Osteoblast (primary cell): ENCODE results near the gene MBD3L2B. TPM values are rescaled to one million over a fixed set of nuclear protein-coding genes. Genes with fewer than 3 reads are reported as not detected.

ENCODE experiments used
- DNase-seq: peaks from one replicate; pipeline ENCODE4 v3.0.0; 2011; ENCODE audit warnings: low spot score, mixed read lengths; ENCODE audit not compliant: insufficient read length; ENCODE audit errors: missing footprints
- H2AFZ ChIP-seq: 2 replicates; pipeline ENCODE4 v1.6.0; 2011; ENCODE audit warnings: mild to moderate bottlenecking, low read length
- H3K27ac ChIP-seq: 2 replicates; pipeline ENCODE4 v1.5.1; 2011; ENCODE audit warnings: mild to moderate bottlenecking, low read depth, low read length, moderate library complexity
- H3K27me3 ChIP-seq: 2 replicates; pipeline ENCODE4 v1.6.0; 2012; ENCODE audit warnings: mild to moderate bottlenecking, control low read depth, inconsistent platforms, low read length, moderate library complexity; ENCODE audit not compliant: insufficient read depth
- H3K36me3 ChIP-seq: 2 replicates; pipeline ENCODE4 v1.5.1; 2011; ENCODE audit warnings: mild to moderate bottlenecking, low read length, control low read depth, moderate library complexity; ENCODE audit not compliant: insufficient read depth
- H3K4me1 ChIP-seq: 2 replicates; pipeline ENCODE4 v1.5.1; 2011; ENCODE audit warnings: mild to moderate bottlenecking, low read length, control low read depth, moderate library complexity; ENCODE audit not compliant: insufficient read depth
- H3K4me2 ChIP-seq: 2 replicates; pipeline ENCODE4 v1.6.0; 2011; ENCODE audit warnings: mild to moderate bottlenecking, low read length; ENCODE audit not compliant: insufficient read depth
- H3K4me3 ChIP-seq: fragments of 200-600 bp; sonication (generic); 3 replicates; pipeline ENCODE4 v1.5.1; 2012; ENCODE audit warnings: mild to moderate bottlenecking, low read length, inconsistent platforms; ENCODE audit not compliant: insufficient read depth
- H3K79me2 ChIP-seq: 2 replicates; pipeline ENCODE4 v1.6.0; 2012; ENCODE audit warnings: mild to moderate bottlenecking, low read length, control low read depth, inconsistent platforms; ENCODE audit not compliant: insufficient read depth
- H3K9me3 ChIP-seq: 2 replicates; pipeline ENCODE4 v1.5.1; 2011; ENCODE audit warnings: low read depth, low read length, control low read depth
- H4K20me1 ChIP-seq: 2 replicates; pipeline ENCODE4 v1.6.0; 2012; ENCODE audit warnings: mild to moderate bottlenecking, low read length, control low read depth; ENCODE audit not compliant: insufficient read depth
- CTCF ChIP-seq: IDR thresholded peaks from 2 replicates; pipeline ENCODE4 v1.5.1; 2011; ENCODE audit warnings: mild to moderate bottlenecking, low read depth, low read length, moderate library complexity; ENCODE audit errors: extremely low read depth
- total RNA-seq: library from RNA; depleted of rRNA; stranded (reverse); fragments of >200 nt; gene quantifications from 2 replicates; pipeline ENCODE4 v1.2.3, GENCODE V29; 2012

Gene MBD3L2B
- total RNA-seq, 1 donor, result not detected

- Histone ChIP-seq H3K36me3 (no peaks in the 10 kb centered on the region), H3K79me2 (no peaks in the 10 kb centered on the region), H3K9me3 (peaks cover 4% of the 10 kb centered on the region), H3K4me2 (no peak overlapping the region), H4K20me1 (no peaks in the 10 kb centered on the region), H3K27me3 (no peaks in the 10 kb centered on the region), H2AFZ (no peak overlapping the region), H3K4me3 (no peak overlapping the region), H3K27ac (no peak overlapping the region), H3K4me1 (no peaks in the 10 kb centered on the region)
- no peak for TF ChIP-seq CTCF
- no peak for DNase-seq
Observed at GRCh38 chr19:6979399-6979798, 41.8 kb downstream of the MBD3L2B start.

- no peak overlapping the region for H3K27ac ChIP-seq
- no peak for TF ChIP-seq CTCF
- no peak overlapping the region for H3K4me3 ChIP-seq
- no peak overlapping the region for H2AFZ ChIP-seq
- H3K4me2 ChIP-seq, result no peak overlapping the region
- DNase-seq, result no peak
- H4K20me1 ChIP-seq, result no peaks in the 10 kb centered on the region
- H3K9me3 ChIP-seq, result peaks cover 4% of the 10 kb centered on the region
- no peaks in the 10 kb centered on the region for H3K27me3 ChIP-seq
- H3K79me2 ChIP-seq, result no peaks in the 10 kb centered on the region
- H3K4me1 ChIP-seq, result no peaks in the 10 kb centered on the region
- H3K36me3 ChIP-seq, result no peaks in the 10 kb centered on the region
Observed at GRCh38 chr19:6976197-6976596, 45.0 kb downstream of the MBD3L2B start.

- Histone ChIP-seq H3K27ac (no peak overlapping the region), H3K4me2 (no peak overlapping the region), H3K9me3 (no peaks in the 10 kb centered on the region), H3K4me1 (no peaks in the 10 kb centered on the region), H3K79me2 (no peaks in the 10 kb centered on the region), H3K36me3 (no peaks in the 10 kb centered on the region), H3K27me3 (no peaks in the 10 kb centered on the region), H4K20me1 (no peaks in the 10 kb centered on the region), H3K4me3 (no peak overlapping the region), H2AFZ (no peak overlapping the region)
- no peak for TF ChIP-seq CTCF
- peak; percentile 19 for DNase-seq
Observed at GRCh38 chr19:6971366-6971765, 49.9 kb downstream of the MBD3L2B start.

GRCh38 chr19:6970443-6970842, 50.8 kb downstream of the MBD3L2B start:
- no peaks in the 10 kb centered on the region for H3K36me3 ChIP-seq
- no peaks in the 10 kb centered on the region for H4K20me1 ChIP-seq
- no peak overlapping the region for H3K4me2 ChIP-seq
- no peak for TF ChIP-seq CTCF
- H2AFZ ChIP-seq, result no peak overlapping the region
- DNase-seq, result peak; percentile 34
- H3K4me3 ChIP-seq, result no peak overlapping the region
- H3K27ac ChIP-seq, result no peak overlapping the region
- no peaks in the 10 kb centered on the region for H3K79me2 ChIP-seq
- H3K27me3 ChIP-seq, result no peaks in the 10 kb centered on the region
- H3K9me3 ChIP-seq, result no peaks in the 10 kb centered on the region
- H3K4me1 ChIP-seq, result no peaks in the 10 kb centered on the region
